ENCODE results near the gene MYO16.

Gene MYO16

DNA sequence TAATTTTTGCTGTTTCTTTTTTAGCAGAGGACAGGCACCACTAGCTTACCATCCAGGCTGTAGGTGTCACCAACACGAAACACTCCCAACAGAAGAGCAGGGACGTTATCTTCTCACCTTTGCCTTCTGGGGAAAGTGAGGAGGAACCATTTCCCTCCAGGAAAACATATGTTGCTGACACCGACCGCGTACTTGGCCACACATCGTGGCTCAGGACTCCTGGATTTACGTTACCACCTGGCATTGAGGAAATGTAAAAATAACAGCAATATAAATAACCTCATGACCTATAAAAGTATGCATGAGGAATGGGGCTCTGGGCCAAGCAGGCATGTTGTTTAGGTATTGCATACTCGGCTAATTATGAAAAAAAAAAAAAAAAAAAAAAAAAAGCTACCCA lies 525.1 kb downstream of the MYO16 start:
- DNase-seq = no peak
- no peak for ATAC-seq

DNA sequence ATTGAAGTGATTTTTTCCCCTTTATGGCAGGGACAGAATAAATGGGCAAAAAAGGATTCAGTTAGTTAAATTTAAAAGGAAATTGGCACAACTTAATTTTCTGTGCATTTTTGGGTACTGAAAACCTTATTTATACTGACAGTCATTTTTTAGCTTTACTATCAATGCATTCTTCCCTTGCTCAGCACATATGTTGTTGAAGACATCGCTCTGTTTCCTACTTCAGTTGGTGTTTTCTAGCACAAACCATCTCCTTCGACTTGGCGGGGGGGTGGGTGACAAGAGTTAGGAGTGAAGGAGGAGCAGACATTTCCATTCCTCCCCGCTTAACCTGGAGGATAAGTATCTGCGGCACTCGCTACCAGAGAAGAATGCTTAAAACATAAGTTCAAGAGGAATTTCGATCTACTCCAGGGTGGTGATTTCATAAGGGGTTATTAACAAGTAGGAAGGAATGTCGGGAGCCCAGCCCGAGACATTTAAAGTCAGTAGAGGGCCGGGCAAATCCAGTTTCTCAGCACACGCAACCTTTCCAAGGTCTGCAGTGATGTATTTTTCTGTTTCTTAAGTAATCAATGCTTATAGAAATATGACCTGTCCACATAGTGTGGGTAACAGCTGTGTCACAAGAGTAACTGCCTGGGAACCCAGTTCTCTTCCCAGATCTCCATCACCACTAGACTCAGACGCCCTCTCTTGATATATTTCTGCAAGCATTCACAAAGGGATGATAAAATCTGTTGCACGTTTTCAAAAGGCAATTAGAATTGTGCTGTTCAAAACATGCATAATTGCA lies 525.8 kb downstream of the MYO16 start:
- ATAC-seq (no peak), DNase-seq (no peak)

DNA sequence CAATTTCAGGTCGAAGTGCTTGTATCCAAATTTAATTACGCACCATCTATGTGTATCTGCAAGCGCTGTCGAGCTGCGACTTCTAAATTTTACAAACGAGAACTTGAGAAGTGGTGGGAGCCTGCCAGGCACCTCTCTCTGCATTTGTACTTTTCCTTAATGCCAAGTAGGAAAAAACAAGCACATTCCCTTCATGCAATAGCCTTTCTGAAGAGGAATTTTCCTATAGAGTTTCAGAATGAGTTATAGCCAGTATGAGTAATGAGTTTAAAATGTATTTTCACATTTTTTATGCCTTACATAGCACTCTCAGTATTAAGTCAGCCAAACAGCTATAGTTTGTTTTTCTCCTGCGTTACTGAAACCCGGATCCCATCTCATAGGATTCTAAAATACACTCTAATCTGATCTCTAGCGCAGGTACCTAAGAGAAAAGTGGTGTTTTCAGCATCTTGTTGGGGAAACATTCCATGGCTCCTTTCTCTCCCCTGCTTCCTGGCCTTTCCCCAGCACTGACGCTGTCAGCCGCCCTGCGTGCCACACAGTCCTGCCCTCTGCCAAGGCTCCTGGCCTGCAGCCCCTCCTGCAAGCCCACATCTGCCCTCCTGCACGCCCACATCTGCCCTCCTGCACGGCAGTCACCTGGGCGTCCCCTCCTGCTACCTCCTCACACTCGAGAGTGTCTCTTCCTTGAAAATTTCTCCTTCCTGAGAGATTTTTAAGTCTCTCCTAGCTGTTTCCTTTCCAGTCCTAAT lies 526.9 kb downstream of the MYO16 start:
- DNase-seq (no peak), ATAC-seq (no peak)

DNA sequence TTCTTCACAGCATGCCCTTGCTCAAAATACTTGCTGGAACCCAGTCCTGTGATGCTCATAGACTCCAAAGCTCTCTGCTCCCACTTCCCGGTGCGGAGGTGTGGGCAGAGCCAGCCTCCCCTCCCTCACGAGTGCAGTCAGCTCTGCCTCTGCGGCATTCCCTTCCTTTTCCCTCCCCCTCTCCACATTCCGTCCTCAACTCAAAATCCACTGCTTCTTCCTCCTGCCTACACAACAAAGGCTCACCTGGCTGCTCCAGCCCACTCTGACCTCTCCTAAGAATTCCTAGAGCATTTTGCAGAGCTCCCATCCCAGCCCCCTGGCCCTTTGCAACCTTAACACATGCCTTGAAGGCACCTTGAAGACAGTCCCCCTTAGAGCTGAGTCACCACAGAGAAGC lies 527.9 kb downstream of the MYO16 start:
- ATAC-seq (no peak), DNase-seq (no peak)

DNA sequence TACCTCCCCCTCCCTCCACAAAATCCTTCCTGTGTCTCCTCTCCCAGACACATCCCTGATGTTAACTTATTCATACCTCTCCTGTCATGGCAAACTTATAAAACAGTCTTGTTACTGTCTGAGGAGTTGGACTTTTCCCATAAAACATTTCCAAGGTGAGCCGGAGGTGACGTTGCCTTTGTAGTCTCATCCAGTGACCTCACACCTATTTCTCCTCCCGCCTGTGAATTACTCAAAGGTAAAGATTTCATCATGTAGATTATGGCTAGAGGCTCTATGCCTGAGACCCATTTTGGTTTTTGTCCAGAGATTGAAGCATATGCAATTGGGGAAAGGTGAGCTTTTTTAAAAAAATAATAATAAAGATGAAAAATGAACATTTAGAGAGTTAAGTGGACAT lies 529.0 kb downstream of the MYO16 start:
- DNase-seq (no peak), ATAC-seq (no peak)

DNA sequence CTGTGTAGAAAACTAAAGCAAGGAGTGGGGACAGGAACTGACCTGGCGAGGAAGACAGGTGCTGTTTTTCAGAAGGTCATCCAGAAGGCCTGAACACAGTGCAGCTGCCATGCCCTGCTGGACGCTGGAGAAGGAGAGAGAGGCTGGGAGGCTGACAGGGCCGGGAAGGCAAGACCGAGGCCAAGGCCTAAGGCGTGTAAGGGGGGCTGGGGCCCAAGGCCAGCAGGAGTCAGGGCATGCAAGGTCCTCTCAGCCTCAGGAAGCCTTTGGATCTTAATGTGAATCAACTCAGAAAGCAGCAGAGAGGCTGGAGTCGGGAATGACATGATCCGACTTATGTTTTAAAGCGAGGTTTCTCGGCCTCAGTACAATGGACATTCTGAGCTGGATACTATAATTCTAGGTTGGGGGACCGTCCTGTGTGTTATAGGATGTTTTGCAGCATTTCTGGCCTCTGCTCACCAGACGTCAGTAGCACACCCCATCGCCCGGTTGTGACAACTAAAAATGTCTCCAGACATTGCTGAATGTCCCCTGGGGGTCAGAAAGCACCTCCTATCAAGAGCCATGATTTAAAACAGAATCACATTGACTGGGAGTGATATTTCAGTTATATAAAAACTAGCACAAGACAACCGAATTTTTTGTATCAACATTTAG lies 530.4 kb downstream of the MYO16 start:
- ATAC-seq (no peak), DNase-seq (no peak)

DNA sequence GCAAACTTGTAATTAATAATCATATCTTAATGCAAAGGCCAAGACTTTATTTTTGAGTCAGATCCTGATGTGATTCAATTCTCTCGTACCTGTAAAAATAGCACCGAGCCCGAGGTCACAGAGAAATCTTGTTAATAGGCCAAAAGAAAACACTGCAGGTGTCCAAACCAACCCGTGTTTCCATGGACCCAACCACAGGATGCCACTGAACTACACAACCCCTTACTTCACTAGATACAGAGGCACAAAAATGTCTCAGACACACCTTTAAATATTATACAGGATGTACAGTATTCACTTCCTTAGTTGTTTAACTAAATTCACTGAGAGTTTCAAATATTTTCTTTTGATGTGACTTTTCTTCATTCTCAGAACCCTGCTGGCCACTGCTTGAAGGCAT lies 530.9 kb downstream of the MYO16 start:
- no peak for ATAC-seq
- no peak for DNase-seq

DNA sequence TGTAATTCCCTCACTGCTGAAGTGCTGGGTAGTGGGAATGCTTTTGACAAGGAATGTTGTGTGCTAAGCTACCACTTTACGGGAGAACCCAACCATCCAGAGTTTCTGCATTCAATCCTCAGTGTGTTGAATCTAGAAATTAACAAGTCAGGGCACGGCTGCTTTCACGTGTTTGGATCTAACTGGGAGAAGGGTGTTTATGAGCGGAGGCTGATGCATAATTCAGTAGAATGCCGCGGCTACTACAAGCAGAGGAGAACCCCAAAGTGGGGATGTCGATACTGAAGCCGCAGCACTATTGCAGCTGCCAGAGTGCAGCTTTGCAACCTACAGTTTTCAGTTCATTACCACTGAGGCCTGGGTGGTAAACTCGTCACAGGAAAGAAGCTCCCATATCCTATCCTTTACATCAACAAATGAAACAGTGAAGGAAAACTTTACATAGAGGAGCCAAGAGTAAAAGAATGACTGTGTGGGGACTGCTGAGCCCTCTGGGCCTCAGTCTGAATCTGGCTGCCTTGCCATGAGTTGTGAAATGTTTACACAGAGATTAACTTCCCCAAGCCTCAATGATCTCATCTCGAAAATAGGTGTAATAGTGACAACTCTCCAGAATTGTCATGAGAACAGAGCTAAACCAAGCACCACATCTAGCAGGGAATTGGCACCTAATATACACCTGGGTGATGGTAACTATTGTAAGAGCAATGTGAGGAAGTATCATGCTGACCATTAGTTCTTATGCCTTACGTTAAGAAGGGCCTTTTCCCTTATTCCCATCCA lies 531.7 kb downstream of the MYO16 start:
- no peak for ATAC-seq
- no peak for DNase-seq

DNA sequence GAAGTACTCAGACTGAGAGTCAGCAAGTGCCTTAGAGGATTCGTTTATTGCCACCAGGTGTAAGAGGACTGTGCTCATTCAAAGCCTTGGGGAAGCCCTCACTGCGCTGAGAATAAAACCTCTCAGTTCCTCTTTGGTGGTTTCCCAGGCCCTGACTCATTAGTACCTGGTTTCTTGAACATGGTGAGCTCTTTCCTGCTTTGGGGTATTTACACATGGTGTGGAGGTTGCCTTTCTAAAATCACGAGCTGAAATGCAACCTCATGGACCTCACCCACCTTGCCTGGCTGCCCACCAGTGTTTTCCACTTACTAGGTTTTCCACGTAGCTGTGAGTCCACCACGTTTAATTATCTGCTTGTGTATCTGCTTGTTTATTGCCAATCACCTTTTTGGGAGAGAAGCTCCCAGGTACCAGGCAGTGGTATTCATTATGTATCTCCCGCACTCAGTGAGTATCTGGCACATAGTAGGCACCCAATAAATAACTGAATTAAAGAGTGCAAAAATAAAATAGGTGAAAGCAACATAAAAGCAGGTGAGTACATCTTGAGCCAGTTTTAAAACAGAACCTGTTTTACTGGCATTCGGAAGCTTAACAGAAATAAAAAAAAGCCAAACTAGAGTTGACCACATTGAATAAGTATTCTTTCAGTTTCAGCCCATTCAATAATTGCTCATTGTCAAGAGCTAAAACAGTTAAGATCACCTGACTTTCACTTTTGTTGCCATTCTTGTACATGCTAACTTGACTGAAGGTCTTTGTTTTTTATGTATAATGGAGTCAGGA lies 533.0 kb downstream of the MYO16 start:
- ATAC-seq = peak; percentile 94
- DNase-seq = peak; percentile 27

DNA sequence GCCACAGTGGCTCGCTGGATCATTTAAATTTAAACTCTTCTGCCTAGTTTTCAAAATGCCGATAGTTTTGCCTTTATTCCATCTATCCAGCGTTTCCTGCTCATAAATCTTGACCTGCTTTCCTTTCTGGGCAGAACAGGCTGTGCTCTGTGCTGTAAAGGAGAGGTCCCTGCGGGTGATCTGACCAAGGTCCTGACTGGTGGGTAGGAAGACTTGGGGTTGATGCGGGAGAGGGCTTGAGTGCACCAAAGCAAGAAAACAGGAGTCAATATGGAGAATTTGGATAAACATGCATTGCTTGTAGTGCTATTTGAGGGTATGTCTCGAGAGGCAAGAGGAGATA lies 533.6 kb downstream of the MYO16 start:
- ATAC-seq (no peak), DNase-seq (no peak)

DNA sequence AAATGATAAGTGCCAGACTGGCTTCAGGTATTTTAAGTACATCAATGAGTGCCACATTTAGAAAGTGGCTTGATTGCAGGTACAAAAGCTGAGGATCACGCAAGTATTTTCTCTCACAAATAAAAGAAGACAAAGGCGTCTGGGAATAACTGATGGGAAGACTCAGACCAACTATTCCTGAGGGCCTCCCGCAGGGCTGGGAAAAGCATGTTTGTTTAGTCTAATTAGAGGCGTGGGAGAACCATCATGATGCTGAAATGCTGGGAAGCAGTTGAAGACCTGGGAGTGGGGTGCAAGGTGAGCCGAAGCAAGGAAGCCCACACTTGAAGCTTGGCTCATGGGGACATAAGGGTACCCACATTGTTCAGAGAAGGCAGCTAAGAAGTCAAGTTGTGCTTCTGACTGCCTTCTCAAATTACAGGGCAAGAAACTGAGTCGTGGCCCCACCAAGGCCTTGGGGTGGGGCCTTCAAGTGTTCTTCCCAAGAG lies 536.0 kb downstream of the MYO16 start:
- ATAC-seq (no peak), DNase-seq (no peak)

DNA sequence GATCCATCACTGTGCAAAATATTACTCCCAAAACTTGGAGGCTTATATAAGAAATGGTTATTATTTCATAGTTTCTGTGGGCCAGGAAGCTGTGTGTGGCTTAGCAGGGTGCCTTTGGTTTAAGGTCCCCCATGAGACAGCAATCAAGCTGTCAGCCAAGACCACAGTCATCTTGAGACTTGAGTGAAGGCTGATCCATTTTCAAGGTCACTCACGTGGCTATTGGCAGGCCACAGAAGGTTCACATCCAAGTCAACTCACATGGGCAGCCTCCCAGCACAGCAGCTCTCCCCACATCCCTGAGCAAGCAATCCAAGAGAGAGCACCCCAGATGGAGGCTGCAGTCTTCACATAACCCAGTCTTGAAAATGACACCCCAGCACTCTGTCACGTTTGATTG lies 537.4 kb downstream of the MYO16 start:
- ATAC-seq = no peak
- DNase-seq = no peak

DNA sequence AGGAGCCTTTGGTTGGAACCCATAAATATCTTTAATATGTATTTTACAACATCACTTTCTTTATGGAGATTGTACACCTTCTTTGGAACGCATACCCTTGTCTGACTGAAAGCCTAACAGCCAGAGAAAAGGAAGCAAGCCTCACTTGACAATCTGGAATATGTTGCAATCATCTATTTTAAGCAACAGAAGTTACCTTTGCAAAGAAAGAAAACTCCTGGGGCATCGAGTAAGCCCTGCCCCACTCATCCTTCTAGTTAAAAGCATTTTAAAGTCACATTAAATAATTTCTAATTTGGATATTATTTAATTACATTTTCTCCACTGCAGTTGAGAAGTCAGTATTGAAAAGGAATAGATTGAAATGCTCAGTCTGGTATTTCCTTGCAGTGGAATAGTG lies 542.7 kb downstream of the MYO16 start:
- ATAC-seq = no peak

DNA sequence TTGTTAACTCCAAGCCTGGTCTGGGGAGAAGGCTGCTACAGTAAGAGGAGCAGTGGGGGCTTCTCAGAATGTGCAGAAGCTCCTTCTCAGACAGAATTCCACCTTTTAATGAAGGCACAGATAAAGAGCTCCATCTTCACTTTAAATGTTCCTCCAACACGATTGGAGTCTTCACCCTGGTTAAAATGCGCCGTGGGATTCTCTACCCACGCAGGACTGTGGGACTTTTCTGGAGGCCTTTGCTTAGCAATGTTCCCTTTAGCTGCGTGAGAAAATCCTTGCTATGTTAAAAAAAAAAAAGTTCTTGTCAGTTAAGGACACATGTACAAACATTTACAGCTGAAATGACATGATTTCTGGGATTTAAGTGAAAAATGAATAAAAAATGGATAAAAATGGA lies 546.3 kb downstream of the MYO16 start:
- ATAC-seq (no peak), DNase-seq (no peak)

More for the DNA sequence above, 542.7 kb downstream of the MYO16 start:
- DNase-seq = no peak

DNA sequence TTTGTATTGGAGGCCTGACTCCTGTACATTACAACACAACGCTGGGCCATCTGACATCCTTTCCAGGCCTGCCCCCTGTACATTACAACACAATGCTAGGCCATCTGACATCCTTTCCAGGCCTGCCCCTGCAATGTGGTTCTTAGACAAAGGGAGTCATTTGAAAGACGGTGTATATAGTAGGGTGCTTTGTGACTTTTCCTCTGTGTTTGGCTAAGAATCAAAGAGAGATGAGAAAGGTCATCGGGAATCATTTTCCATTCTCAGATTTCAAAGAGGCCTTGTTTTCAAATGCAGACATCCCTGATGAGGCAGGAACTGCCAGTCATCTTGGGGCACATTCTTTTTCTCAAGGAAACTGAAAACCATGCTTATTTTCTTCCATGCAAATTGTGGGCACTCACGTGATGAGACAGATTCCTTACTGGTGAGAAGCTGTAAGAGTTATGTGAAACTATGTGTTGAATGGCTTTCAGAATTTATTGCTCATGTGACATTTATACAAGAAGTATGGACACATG lies 551.6 kb downstream of the MYO16 start:
- no peak for ATAC-seq
- DNase-seq = no peak

DNA sequence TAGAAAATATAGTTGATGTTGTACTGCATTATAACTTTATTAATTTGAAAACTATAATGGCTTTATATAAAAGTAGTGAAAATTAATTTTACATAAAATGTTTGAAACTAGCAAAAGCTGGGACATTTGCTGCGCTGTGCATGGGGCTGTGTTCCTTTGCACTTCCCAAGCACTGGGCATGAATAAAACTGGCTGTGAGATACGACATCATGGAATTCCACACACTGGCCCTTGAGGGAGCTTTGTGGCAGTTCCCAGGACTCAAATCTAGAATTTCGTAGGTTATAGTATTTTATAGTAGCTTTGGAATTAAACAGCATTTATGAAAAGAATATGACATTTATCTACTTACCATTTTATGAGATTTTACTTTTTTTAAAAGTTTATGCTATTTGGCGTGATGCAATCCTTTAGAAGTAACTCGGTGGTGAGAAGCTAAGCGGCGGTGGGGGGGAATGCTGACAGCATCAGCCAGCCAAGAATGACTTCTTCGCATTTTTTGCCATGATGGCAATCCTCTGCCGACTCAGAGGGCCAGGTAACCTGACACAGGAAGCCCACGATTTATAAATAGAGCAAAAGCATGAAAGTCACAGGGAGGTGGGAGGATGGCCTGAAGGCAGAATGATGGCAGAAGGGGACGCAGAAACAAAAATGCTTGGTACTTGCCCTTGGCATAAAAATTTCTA lies 553.5 kb downstream of the MYO16 start:
- DNase-seq (no peak), ATAC-seq (no peak)

DNA sequence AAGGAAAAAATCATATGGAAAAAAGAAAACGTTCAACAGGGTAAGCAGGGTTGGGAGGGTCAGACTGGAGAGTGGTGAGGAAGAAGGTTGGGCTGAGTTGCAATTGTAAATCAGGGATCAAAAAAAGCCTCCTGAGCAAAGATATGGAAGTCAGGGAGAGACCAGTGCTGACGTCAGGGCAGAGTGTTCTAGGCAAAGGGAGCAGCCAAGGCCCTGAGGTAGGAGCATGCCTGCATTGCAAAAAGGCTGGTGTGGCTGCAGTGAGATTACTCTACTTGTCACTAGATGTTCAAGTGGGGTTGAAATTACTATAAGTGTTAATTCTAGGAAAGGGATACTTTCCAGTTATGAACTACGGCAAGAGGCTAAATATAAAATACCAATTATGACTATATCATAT lies 562.0 kb downstream of the MYO16 start:
- DNase-seq = no peak
- ATAC-seq = no peak

DNA sequence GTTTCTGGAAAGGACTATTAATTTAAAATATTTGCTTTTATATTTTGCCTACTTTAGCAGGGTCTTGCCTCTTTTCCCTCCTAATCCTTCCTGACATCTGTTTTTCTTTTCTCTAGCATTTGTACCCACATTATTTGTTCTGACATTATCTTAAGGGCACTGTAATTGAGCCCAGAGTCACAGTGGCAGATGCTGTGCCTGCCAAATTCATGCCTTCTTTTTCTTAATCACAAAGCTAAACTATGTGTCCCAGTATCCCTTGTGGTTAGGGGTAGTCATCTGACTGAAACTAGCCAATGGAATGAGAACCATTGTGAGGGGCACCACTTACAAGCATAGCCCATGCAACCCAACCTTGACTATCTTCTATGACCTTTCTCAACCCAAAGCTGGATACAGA lies 562.9 kb downstream of the MYO16 start:
- DNase-seq (no peak), ATAC-seq (no peak)

DNA sequence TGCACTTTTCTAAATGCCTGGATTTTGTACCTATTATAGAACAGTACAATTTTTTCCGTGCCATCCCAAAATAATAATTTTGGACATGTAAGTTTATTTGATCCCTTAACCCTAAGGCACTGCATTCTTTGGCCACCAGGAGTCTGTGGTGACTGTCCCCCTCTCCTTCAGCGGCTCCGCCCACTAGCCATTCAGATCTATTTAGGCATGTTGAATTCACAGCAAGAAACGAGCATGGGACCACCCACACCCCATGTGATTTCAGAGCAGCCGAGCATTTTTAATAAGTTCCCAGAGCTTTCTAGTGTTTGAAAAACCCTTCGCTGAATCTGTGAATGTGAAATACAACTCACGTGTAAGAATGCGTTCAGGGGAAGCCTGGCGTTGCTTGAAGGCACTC lies 567.5 kb downstream of the MYO16 start:
- DNase-seq = no peak
- ATAC-seq = no peak

DNA sequence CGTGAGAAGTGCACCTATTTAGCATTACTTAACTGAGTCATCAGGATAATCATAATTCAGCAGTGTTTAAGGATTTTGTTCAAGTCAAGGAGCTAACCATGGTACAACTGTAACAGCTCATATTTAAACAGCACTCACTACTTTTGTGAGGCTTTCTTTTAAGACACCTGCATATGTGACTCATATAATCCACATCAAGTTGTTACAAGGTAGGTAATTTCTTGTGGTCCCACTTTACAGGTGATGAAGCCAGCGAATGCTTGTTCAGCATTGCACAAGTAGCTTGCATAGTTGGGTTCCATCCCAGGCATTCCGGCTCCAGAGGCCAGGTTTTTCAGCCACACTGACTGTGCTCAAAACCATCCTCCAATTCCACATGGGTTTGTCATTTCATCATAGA lies 569.2 kb downstream of the MYO16 start:
- no peak for DNase-seq
- ATAC-seq = no peak

DNA sequence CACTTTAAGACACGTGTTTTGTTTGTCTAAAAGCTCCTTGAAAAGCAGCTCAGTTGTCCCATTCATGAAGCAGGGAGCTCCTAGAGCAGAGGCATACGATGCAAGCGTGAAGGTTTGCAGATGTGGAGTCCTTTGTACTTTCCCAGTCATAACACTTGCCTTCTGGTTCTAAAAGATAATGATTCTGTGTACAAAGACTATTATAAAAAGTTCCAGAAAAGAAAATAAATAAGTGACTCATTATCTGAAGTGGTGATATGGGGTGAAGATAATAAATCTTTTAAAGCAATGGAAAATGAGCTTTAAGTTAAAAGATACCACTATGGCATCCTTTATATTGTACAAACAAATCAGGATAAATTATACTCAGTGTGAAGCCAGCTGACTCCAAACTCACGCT lies 569.9 kb downstream of the MYO16 start:
- DNase-seq (no peak), ATAC-seq (no peak)

All from stimulated activated naive CD8-positive, alpha-beta T cell treated with anti-CD3 and anti-CD28 coated beads, Interleukin-15, Interleukin-2, amounts not matched to agents 100 U/mL and 50 U/mL, for 24 hours (primary cell).